Thyroid gland (tissue), 4 donors: Measurements from ENCODE around the gene KIF25.
"Not testable (repeated sequence)": the region's sequence is repeated elsewhere in the genome, so short reads cannot be mapped to it uniquely, and the experiment has no call there.

Source experiments
- POLR2A ChIP-seq, 2 donors: fragments of 450-650 bp; IDR thresholded peaks; one replicate each; pipeline ENCODE4 v1.6.1; 2017; ENCODE audit warnings: antibody characterized with exemption in 2 of 2, mild to moderate bottlenecking in 2 of 2, moderate library complexity in 1 of 2
- TF ChIP-seq, protein P1 (sequence below), 6 experiments: fragments of 200-600 bp in 3 of 6; fragments of 450-650 bp in 3 of 6; sonication (generic) in 3 of 6; IDR thresholded peaks; one replicate each; pipeline ENCODE4 v1.5.1; 2016 to 2019; ENCODE audit warnings: antibody characterized with exemption in 6 of 6, mild to moderate bottlenecking in 2 of 6, inconsistent platforms in 1 of 6, moderate library complexity in 1 of 6

DNA sequence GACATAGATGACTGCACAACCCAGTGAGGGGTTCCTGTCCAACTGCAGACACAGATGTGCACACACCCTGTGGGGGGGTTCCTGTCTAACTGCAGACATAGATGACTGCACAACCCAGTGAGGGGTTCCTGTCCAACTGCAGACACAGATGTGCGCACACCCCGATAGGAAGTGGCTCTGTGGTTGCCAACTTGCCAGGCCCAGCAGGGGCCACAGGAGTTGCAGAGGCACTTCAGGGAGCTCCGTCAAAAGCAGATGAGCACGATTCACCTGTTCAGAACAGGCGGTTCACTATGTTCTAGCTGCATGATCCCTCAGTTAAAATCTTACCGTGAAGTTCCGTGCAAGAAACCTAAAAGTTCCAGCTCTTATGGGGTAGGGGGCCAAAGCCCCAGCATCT, 79.9 kb downstream of the KIF25 start:
- TF ChIP-seq, protein P1, sequence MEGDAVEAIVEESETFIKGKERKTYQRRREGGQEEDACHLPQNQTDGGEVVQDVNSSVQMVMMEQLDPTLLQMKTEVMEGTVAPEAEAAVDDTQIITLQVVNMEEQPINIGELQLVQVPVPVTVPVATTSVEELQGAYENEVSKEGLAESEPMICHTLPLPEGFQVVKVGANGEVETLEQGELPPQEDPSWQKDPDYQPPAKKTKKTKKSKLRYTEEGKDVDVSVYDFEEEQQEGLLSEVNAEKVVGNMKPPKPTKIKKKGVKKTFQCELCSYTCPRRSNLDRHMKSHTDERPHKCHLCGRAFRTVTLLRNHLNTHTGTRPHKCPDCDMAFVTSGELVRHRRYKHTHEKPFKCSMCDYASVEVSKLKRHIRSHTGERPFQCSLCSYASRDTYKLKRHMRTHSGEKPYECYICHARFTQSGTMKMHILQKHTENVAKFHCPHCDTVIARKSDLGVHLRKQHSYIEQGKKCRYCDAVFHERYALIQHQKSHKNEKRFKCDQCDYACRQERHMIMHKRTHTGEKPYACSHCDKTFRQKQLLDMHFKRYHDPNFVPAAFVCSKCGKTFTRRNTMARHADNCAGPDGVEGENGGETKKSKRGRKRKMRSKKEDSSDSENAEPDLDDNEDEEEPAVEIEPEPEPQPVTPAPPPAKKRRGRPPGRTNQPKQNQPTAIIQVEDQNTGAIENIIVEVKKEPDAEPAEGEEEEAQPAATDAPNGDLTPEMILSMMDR (IDR thresholded peaks at IDR 0.05) = not testable (repeated sequence)
- TF ChIP-seq POLR2A (IDR thresholded peaks at IDR 0.05) = not testable (repeated sequence)
